ENCODE results near the gene SGSM2. TPM values are rescaled to one million over a fixed set of nuclear protein-coding genes. Genes with fewer than 3 reads are reported as not detected.
A peak's percentile ranks its signal among the peaks of the same experiment; 100 is the strongest.

SGSM2 gene
- total and polyA plus RNA-seq, 8 donors: 43.6 to 116 (median 87.8) TPM

GRCh38 chr17:2362881-2363280, 25.6 kb downstream of the SGSM2 start:
- ATAC-seq: no peak
- Histone ChIP-seq H3K27ac (no peak overlapping the region), H3K36me3 (peaks cover 0 to 60% of the 10 kb centered on the region in 2 donors), H3K4me1 (no peaks in the 10 kb centered on the region), H3K4me3 (no peak overlapping the region), H3K27me3 (no peaks in the 10 kb centered on the region), H3K9me3 (no peaks in the 10 kb centered on the region)
- intact Hi-C loops (cut with DNase I): no loop called here
- TF ChIP-seq CTCF (IDR thresholded peaks at IDR 0.05): no peak
- DNase-seq: peak in 1 of 4 donors; percentile 60

DNA sequence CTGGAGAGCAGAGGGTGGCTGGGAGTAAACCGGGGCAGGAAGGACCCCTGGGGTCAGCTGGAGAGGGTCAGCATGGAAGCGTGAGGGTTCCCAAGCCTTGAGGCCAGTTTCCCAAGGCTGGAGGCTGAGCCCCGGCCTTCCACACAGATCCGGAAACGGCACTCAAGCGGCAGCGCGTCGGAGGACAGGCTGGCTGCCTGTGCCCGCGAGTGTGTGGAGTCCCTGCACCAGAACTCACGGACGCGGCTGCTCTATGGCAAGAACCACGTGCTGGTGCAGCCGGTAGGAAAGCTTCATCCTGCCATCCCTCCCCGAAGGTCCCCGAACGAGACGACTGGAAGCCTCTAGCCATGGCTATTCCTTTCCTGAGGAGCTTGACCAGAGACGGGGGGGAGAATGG, 26.0 kb downstream of the SGSM2 start:
- H3K9me3 ChIP-seq: no peaks in the 10 kb centered on the region
- DNase-seq (peak in 1 of 4 donors; percentile 55), ATAC-seq (no peak)
- peaks cover 0 to 60% of the 10 kb centered on the region in 2 donors for H3K36me3 ChIP-seq
- no peak overlapping the region for H3K27ac ChIP-seq
- intact Hi-C loops (cut with DNase I): no loop called here
- TF ChIP-seq CTCF (IDR thresholded peaks at IDR 0.05): no peak
- H3K4me3 ChIP-seq: no peak overlapping the region
- H3K27me3 ChIP-seq: no peaks in the 10 kb centered on the region
- no peaks in the 10 kb centered on the region for H3K4me1 ChIP-seq

DNA sequence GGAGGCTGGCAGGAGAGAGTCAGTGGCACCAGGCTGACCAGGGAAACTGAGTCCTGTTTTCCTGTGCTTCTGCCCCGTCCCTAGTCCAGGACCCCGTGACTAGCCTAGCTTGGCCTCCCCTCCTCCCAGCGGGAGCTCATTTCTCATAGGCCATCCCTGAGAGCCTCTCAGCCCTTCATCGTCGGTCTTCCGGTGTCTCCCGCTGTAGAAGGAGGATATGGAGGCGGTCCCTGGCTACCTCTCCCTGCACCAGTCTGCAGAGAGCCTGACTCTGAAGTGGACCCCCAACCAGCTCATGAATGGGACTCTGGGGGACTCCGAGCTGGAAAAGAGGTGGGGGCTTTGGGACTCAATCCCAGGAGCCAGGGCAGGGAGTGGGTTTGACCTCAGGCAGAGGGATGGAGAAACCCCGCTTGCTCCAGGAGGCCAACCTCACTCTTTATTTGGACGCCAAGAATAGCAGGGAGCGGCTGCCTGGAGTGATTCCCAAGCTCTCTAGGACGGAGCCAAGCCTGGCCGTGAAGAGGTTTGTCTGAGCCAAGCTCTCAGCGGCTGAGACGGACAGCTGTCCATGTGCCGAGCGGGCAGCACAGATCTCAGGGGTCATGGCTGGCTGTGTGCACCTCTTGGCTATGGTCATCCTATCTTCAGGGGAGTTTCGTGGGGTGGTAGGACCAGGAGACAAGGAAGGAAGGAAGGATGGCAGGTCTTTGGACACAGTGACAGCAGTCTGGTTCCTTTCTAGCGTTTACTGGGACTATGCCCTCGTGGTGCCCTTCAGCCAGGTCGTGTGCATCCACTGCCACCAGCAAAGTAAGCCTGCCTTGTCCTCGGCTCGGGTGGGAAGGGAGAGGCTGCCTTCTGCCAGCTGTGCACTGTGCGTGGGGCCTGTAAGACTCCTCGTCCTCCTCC, 26.8 kb downstream of the SGSM2 start:
- Histone ChIP-seq H3K4me3 (no peak overlapping the region), H3K27ac (no peak overlapping the region), H3K9me3 (no peaks in the 10 kb centered on the region), H3K36me3 (peaks cover 0 to 60% of the 10 kb centered on the region in 2 donors), H3K27me3 (no peaks in the 10 kb centered on the region), H3K4me1 (peaks cover 0 to 3% of the 10 kb centered on the region in 2 donors)
- ATAC-seq (peak; percentile 9), DNase-seq (peak in 1 of 4 donors; percentile 59)
- TF ChIP-seq CTCF (IDR thresholded peaks at IDR 0.05): no peak
- intact Hi-C loops (cut with DNase I): no loop called here

- intact Hi-C loops (cut with DNase I): no loop called here
- no peak for TF ChIP-seq CTCF (IDR thresholded peaks at IDR 0.05)
- no peaks in the 10 kb centered on the region for H3K27me3 ChIP-seq
- no peak overlapping the region for H3K4me3 ChIP-seq
- H3K27ac ChIP-seq: no peak overlapping the region
- peaks cover 0 to 62% of the 10 kb centered on the region in 2 donors for H3K36me3 ChIP-seq
- ATAC-seq (no peak), DNase-seq (peak in 1 of 4 donors; percentile 60)
- H3K4me1 ChIP-seq: peaks cover 0 to 7% of the 10 kb centered on the region in 2 donors
- no peaks in the 10 kb centered on the region for H3K9me3 ChIP-seq
Measured at GRCh38 chr17:2364763-2365116, 27.4 kb downstream of the SGSM2 start.

DNA sequence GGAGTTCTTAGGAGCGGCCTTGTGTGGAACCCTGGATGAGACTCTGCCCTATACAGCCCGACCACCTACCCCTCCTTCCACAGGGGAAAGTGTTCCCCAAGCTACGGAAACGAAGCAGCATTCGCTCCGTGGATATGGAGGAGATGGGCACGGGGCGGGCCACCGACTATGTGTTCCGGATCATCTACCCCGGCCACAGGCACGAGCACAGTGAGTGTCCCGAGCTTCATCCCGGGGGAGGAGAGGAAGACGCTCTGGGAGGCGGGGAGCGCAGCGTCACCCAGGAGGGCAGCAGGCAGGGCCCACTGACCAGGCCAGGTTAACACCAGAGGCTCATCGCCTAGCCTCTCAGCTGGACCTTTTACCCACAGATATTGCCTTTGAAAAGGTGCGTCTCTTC, 27.8 kb downstream of the SGSM2 start:
- peaks cover 0 to 7% of the 10 kb centered on the region in 2 donors for H3K4me1 ChIP-seq
- no peaks in the 10 kb centered on the region for H3K9me3 ChIP-seq
- no peak overlapping the region for H3K4me3 ChIP-seq
- ATAC-seq: no peak
- intact Hi-C loops (cut with DNase I): no loop called here
- TF ChIP-seq CTCF (IDR thresholded peaks at IDR 0.05): no peak
- DNase-seq: peak in 1 of 4 donors; percentile 61
- H3K36me3 ChIP-seq: peaks cover 0 to 66% of the 10 kb centered on the region in 2 donors
- no peaks in the 10 kb centered on the region for H3K27me3 ChIP-seq
- no peak overlapping the region for H3K27ac ChIP-seq

Data from left lung (tissue), 10 donors.